Endothelial cell of umbilical vein (primary cell): ENCODE results near the gene SCML2. TPM values are rescaled to one million over a fixed set of nuclear protein-coding genes. Genes with fewer than 3 reads are reported as not detected.

Source experiments
- BruUV-seq: library from RNA; stranded (reverse); fragments of 400-500 nt; replicated peaks from 2 replicates; lab custom pipeline; 2021; lab: Mats Ljungman, UMichigan
- CTCF ChIA-PET: fragments of 300-600, 350-600 bp; sonication (Branson Sonifier 250); formaldehyde crosslinking; loops from one replicate; lab custom pipeline; 2021; ENCODE audit warnings: antibody characterized with exemption, inconsistent platforms; lab: Charles Lee
- POLR2A ChIA-PET: fragments of 300-600, 350-600 bp; sonication (Branson Sonifier 250); formaldehyde crosslinking; loops from one replicate; lab custom pipeline; 2021; ENCODE audit warnings: antibody characterized with exemption, inconsistent platforms; lab: Charles Lee
- DNase-seq: peaks from one replicate; pipeline ENCODE4 v3.0.0-alpha.2; 2011; ENCODE audit warnings: low read depth, low spot score
- FAIRE-seq: peaks from 2 replicates; lab custom pipeline; 2011; peaks lifted over from hg19 to GRCh38; lab: Jason Lieb, UNC
- H2AFZ ChIP-seq: 2 replicates; pipeline ENCODE4 v1.6.0; 2012; ENCODE audit warnings: low read depth, low read length, control low read depth, inconsistent platforms
- H3K27ac ChIP-seq: 2 replicates; pipeline ENCODE4 v1.5.1; 2011; ENCODE audit warnings: low read depth, mild to moderate bottlenecking, control low read depth, low read length, moderate library complexity; ENCODE audit not compliant: insufficient read depth
- H3K27me3 ChIP-seq, 2 experiments: 2 replicates each; pipeline versions ENCODE4 v1.6.0 to v1.6.1; 2011; ENCODE audit warnings: low read length in 2 of 2, mixed read lengths in 1 of 2; ENCODE audit not compliant: control insufficient read depth in 2 of 2, insufficient read depth in 2 of 2
- H3K36me3 ChIP-seq, 2 experiments: 2 replicates in 1 of 2; 3 replicates in 1 of 2; pipeline ENCODE4 v1.5.1; 2011; ENCODE audit warnings: low read length in 2 of 2, mild to moderate bottlenecking in 1 of 2, moderate library complexity in 1 of 2; ENCODE audit not compliant: control insufficient read depth in 2 of 2, insufficient read depth in 2 of 2; ENCODE audit errors: extremely low read depth in 1 of 2
- H3K4me1 ChIP-seq: 3 replicates; pipeline ENCODE4 v1.5.1; 2011; ENCODE audit warnings: mild to moderate bottlenecking, low read length; ENCODE audit not compliant: control insufficient read depth, insufficient read depth; ENCODE audit errors: extremely low read depth
- H3K4me2 ChIP-seq: 2 replicates; pipeline ENCODE4 v1.6.1; 2011; ENCODE audit warnings: low read length, control low read depth, mixed read lengths; ENCODE audit not compliant: insufficient read depth
- H3K4me3 ChIP-seq, 3 experiments: fragments of 200-600 bp in 1 of 3; sonication (generic), shearing (Covaris generic) in 1 of 3; replicated peaks in 1 of 3; 2 replicates each; pipeline ENCODE4 v1.5.1; 2011 to 2016; ENCODE audit warnings: control low read depth in 3 of 3, low read length in 3 of 3, mild to moderate bottlenecking in 2 of 3, inconsistent platforms in 1 of 3, low read depth in 1 of 3, moderate library complexity in 1 of 3; ENCODE audit not compliant: insufficient read depth in 1 of 3
- H3K79me2 ChIP-seq: 2 replicates; pipeline ENCODE4 v1.6.0; 2012; ENCODE audit warnings: low read length, inconsistent platforms; ENCODE audit not compliant: control insufficient read depth, insufficient read depth
- H3K9ac ChIP-seq: replicated peaks from 2 replicates; pipeline ENCODE3; 2011; ENCODE audit warnings: low read length, control low read depth; ENCODE audit not compliant: insufficient read depth; ENCODE audit errors: extremely low read depth
- H3K9me1 ChIP-seq: replicated peaks from 3 replicates; pipeline ENCODE4 v1.6.0; 2011; ENCODE audit warnings: mild to moderate bottlenecking, low read length; ENCODE audit not compliant: control insufficient read depth, insufficient read depth; ENCODE audit errors: extremely low read depth
- H3K9me3 ChIP-seq: replicated peaks from 2 replicates; pipeline ENCODE4 v1.5.1; 2012; ENCODE audit warnings: low read length, inconsistent platforms; ENCODE audit not compliant: control insufficient read depth, insufficient read depth
- H4K20me1 ChIP-seq: replicated peaks from 2 replicates; pipeline ENCODE3; 2011; ENCODE audit warnings: mild to moderate bottlenecking, low read length; ENCODE audit not compliant: control insufficient read depth, insufficient read depth; ENCODE audit errors: extremely low read depth
- CTCF ChIP-seq, 2 donors: IDR thresholded peaks; 1 replicate in 1 of 2; 2 replicates in 1 of 2; pipeline ENCODE4 v1.5.1; 2011; ENCODE audit warnings: low read length in 2 of 2, mild to moderate bottlenecking in 2 of 2, moderate library complexity in 2 of 2, control low read depth in 1 of 2, inconsistent platforms in 1 of 2, low read depth in 1 of 2; ENCODE audit not compliant: insufficient read depth in 1 of 2; ENCODE audit errors: extremely low read depth in 1 of 2
- EZH2 ChIP-seq: IDR thresholded peaks from 2 replicates; pipeline ENCODE4 v1.6.1; 2012; ENCODE audit warnings: borderline replicate concordance, low read depth, mild to moderate bottlenecking, moderate library complexity, low read length, inconsistent platforms; ENCODE audit not compliant: severe bottlenecking
- FOS ChIP-seq: IDR thresholded peaks from 2 replicates; pipeline ENCODE4 v1.6.1; 2011; ENCODE audit warnings: mild to moderate bottlenecking, low read length, moderate library complexity, borderline replicate concordance; ENCODE audit not compliant: insufficient read depth
- GATA2 ChIP-seq: IDR thresholded peaks from 2 replicates; pipeline ENCODE4 v1.7.0; 2011; ENCODE audit warnings: low read depth, mild to moderate bottlenecking, moderate library complexity, mixed read lengths, low read length; ENCODE audit not compliant: insufficient read length, insufficient read depth
- JUN ChIP-seq: IDR thresholded peaks from 2 replicates; pipeline ENCODE4 v1.6.1; 2011; ENCODE audit warnings: borderline replicate concordance, low read depth; ENCODE audit not compliant: insufficient read length, insufficient read depth
- MAX ChIP-seq: IDR thresholded peaks from 2 replicates; pipeline ENCODE4 v1.6.1; 2011; ENCODE audit not compliant: insufficient read depth, insufficient read length
- MYC ChIP-seq: IDR thresholded peaks from one replicate; pipeline ENCODE4 v1.6.1; 2011; ENCODE audit warnings: mild to moderate bottlenecking, low read depth, low read length
- POLR2A ChIP-seq: IDR thresholded peaks from 2 replicates; pipeline ENCODE4 v1.6.1; 2012; ENCODE audit warnings: low read depth, mild to moderate bottlenecking, control low read depth, low read length
- POLR2AphosphoS5 ChIP-seq: IDR thresholded peaks from 2 replicates; pipeline ENCODE4 v1.6.1; 2012; ENCODE audit warnings: low read depth, mild to moderate bottlenecking, control low read depth, low read length, moderate library complexity; ENCODE audit not compliant: insufficient read depth
- dilution Hi-C: fragments of 300-500 bp; cut with MboI; formaldehyde crosslinking; loops from one replicate; pipeline ENCODE4 v1.15.0; 2019; ENCODE audit warnings: low sequenced_read_pairs; ENCODE audit not compliant: extremely low pct_ligation_motif_present
- intact Hi-C: fragments of 100-400 bp; cut with micrococcal nuclease; formaldehyde crosslinking; loops from one replicate; pipeline ENCODE4 v1.10.0; 2022
- polyA plus RNA-seq, 4 experiments: library from polyadenylated mRNA; depleted of rRNA in 3 of 4; stranded (reverse) in 3 of 4; unstranded in 1 of 4; fragments of >200 nt; gene quantifications; 2 replicates each; pipeline versions ENCODE4 v1.2.1 to v1.2.3, GENCODE V29; 2011 to 2012; ENCODE audit warnings: missing spikeins in 1 of 4
- total RNA-seq: library from RNA; stranded (reverse); gene quantifications from 2 replicates; pipeline ENCODE4 v1.2.3, GENCODE V29; 2021

Gene SCML2
- total and polyA plus RNA-seq, 2 donors (not counting 3 experiments of a cell fraction or from before 2014, with no cell fraction given), result 1.4 to 2.7 TPM

DNA sequence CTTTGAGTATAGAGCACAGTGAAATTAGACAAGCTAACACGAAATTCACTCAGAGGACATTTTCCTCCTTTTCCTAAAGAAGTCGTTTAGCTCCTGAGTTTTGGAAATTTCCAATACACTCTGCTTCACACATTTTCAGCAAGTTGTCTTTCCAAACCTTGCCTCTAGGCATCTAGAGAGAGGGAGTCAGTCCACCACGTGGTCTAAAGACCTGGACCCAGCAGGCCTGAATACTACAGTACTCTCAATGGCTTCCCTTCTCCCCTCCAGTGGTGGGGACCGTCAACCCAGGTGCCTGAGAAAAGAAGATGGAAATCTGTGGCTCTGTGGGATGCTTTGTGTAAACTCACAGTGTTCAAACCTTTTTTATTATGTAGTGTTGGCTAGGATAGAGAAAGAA lies 13.9 kb upstream of the SCML2 start:
- ChIA-PET CTCF (no interaction called here), POLR2A (no interaction called here)
- FAIRE-seq, result no peak

More for the DNA sequence above, 13.9 kb upstream of the SCML2 start:
- no peak for DNase-seq
- H3K9me3 ChIP-seq, result no peaks in the 10 kb centered on the region
- no peak overlapping the region for H2AFZ ChIP-seq
- no peak overlapping the region for H3K27ac ChIP-seq
- TF ChIP-seq GATA2 (no peak), MYC (no peak), FOS (no peak), CTCF (IDR thresholded peaks at IDR 0.05; ENCODE audit: extremely low read depth in 1 of 2, insufficient read depth in 1 of 2, low read depth in 1 of 2, low read length in 2 of 2) (no peak), POLR2AphosphoS5 (no peak), MAX (no peak), JUN (no peak), EZH2 (no peak), POLR2A (no peak)
- H3K27me3 ChIP-seq, result no peaks in the 10 kb centered on the region
- H3K4me3 ChIP-seq, result no peak overlapping the region
- H3K4me2 ChIP-seq, result no peak overlapping the region
- no peaks in the 10 kb centered on the region for H3K79me2 ChIP-seq
- H3K36me3 ChIP-seq, result no peaks in the 10 kb centered on the region
- H3K9ac ChIP-seq, result no peak overlapping the region
- no peaks in the 10 kb centered on the region for H3K9me1 ChIP-seq
- no peaks in the 10 kb centered on the region for H4K20me1 ChIP-seq
- dilution Hi-C loops, result no loop called here
- no TSS peak for BruUV-seq
- intact Hi-C loops, result no loop called here
- no peaks in the 10 kb centered on the region for H3K4me1 ChIP-seq
